PC-9 (cell line): ENCODE measurements around the gene ANKZF1.

ENCODE experiments used
- CTCF ChIP-seq: fragments of 200-600 bp; sonication (generic); conservative IDR thresholded peaks from 2 replicates; pipeline ENCODE4 v1.6.1; 2017; ENCODE audit warnings: mixed run types, antibody characterized with exemption, mild to moderate bottlenecking, moderate library complexity
- EZH2 ChIP-seq: fragments of 200-600 bp; sonication (generic); IDR thresholded peaks from 2 replicates; pipeline ENCODE4 v1.8.0; 2017; ENCODE audit warnings: antibody characterized with exemption, low read depth

- TF ChIP-seq CTCF (no peak), EZH2 (no peak)
These were observed 494 bp downstream of the ANKZF1 start for GRCh38 chr2:219230059-219230540.
